H9 (cell line): ENCODE results near the gene TMA7B. TPM values are rescaled to one million over a fixed set of nuclear protein-coding genes. Genes with fewer than 3 reads are reported as not detected.

Source experiments
- DNase-seq: peaks from one replicate; pipeline ENCODE4 v3.0.0-alpha.2; 2017
- H2AFZ ChIP-seq: one replicate; pipeline ENCODE4 v1.6.1; 2013; ENCODE audit warnings: mild to moderate bottlenecking, low read length, control low read depth, moderate library complexity
- H2AK5ac ChIP-seq: 2 replicates; pipeline ENCODE4 v1.6.1; 2013; ENCODE audit warnings: low read length, control low read depth, mixed read lengths; ENCODE audit not compliant: insufficient read length
- H2BK120ac ChIP-seq: one replicate; pipeline ENCODE4 v1.6.1; 2013; ENCODE audit warnings: low read depth, mild to moderate bottlenecking, low read length, control low read depth, inconsistent platforms; ENCODE audit not compliant: poor library complexity, severe bottlenecking
- H2BK12ac ChIP-seq: 2 replicates; pipeline ENCODE4 v1.6.1; 2013; ENCODE audit warnings: low read length, control low read depth, mixed read lengths, low read depth; ENCODE audit not compliant: insufficient read length
- H2BK15ac ChIP-seq: 2 replicates; pipeline ENCODE4 v1.6.1; 2013; ENCODE audit warnings: low read depth, low read length, control low read depth
- H2BK20ac ChIP-seq: one replicate; pipeline ENCODE4 v1.6.1; 2013; ENCODE audit warnings: low read depth, mild to moderate bottlenecking, low read length, control low read depth, inconsistent platforms; ENCODE audit not compliant: poor library complexity, severe bottlenecking
- H2BK5ac ChIP-seq: 2 replicates; pipeline ENCODE4 v1.6.1; 2013; ENCODE audit warnings: low read length, control low read depth, mixed read lengths; ENCODE audit not compliant: insufficient read length
- H3K14ac ChIP-seq: 2 replicates; pipeline ENCODE4 v1.6.1; 2013; ENCODE audit warnings: low read length, control low read depth; ENCODE audit not compliant: insufficient read depth
- H3K18ac ChIP-seq: 2 replicates; pipeline ENCODE4 v1.6.1; 2013; ENCODE audit warnings: low read depth, mild to moderate bottlenecking, mixed read lengths, low read length, control low read depth; ENCODE audit not compliant: insufficient read length
- H3K23ac ChIP-seq: 2 replicates; pipeline ENCODE4 v1.6.1; 2013; ENCODE audit warnings: low read length, control low read depth, mixed read lengths, low read depth; ENCODE audit not compliant: insufficient read length
- H3K23me2 ChIP-seq: 2 replicates; pipeline ENCODE4 v1.6.1; 2013; ENCODE audit warnings: low read depth, mild to moderate bottlenecking, mixed read lengths, low read length, control low read depth; ENCODE audit not compliant: insufficient read length, poor library complexity, severe bottlenecking
- H3K27ac ChIP-seq: 2 replicates; pipeline ENCODE4 v1.5.1; 2013; ENCODE audit warnings: low read length, control low read depth, mixed read lengths, low read depth; ENCODE audit not compliant: insufficient read length
- H3K27me3 ChIP-seq: 2 replicates; pipeline ENCODE4 v1.6.1; 2013; ENCODE audit warnings: low read length, control low read depth, inconsistent platforms; ENCODE audit not compliant: insufficient read depth
- H3K4ac ChIP-seq: 2 replicates; pipeline ENCODE4 v1.6.1; 2013; ENCODE audit warnings: low read depth, mild to moderate bottlenecking, control low read depth, inconsistent platforms, low read length, moderate library complexity
- H3K4me1 ChIP-seq: 2 replicates; pipeline ENCODE4 v1.6.1; 2013; ENCODE audit warnings: low read length, control low read depth, inconsistent platforms; ENCODE audit not compliant: insufficient read depth
- H3K4me2 ChIP-seq: 2 replicates; pipeline ENCODE4 v1.6.1; 2013; ENCODE audit warnings: low read length, control low read depth, mixed read lengths; ENCODE audit not compliant: insufficient read length, insufficient read depth
- H3K56ac ChIP-seq: 2 replicates; pipeline ENCODE4 v1.6.1; 2013; ENCODE audit warnings: low read depth, mild to moderate bottlenecking, mixed read lengths, low read length, control low read depth; ENCODE audit not compliant: insufficient read length
- H3K79me1 ChIP-seq: 2 replicates; pipeline ENCODE4 v1.6.1; 2013; ENCODE audit warnings: low read depth, mild to moderate bottlenecking, moderate library complexity, low read length, control low read depth, inconsistent platforms; ENCODE audit not compliant: insufficient read depth, poor library complexity, severe bottlenecking
- H3K79me2 ChIP-seq: 2 replicates; pipeline ENCODE4 v1.6.1; 2013; ENCODE audit warnings: low read length, control low read depth, inconsistent platforms; ENCODE audit not compliant: insufficient read depth
- H3K9ac ChIP-seq: 2 replicates; pipeline ENCODE4 v1.6.1; 2013; ENCODE audit warnings: low read length, control low read depth, mixed read lengths; ENCODE audit not compliant: insufficient read length; ENCODE audit errors: extremely low read depth
- H3K9me3 ChIP-seq: one replicate; pipeline ENCODE4 v1.6.1; 2013; ENCODE audit warnings: low read depth, low read length, inconsistent platforms; ENCODE audit not compliant: control insufficient read depth
- H3T11ph ChIP-seq: one replicate; pipeline ENCODE4 v1.6.1; 2013; ENCODE audit warnings: mild to moderate bottlenecking, low read length, control low read depth, inconsistent platforms
- H4K20me1 ChIP-seq: one replicate; pipeline ENCODE4 v1.6.1; 2013; ENCODE audit not compliant: control insufficient read depth, insufficient read length, insufficient read depth
- H4K5ac ChIP-seq: 2 replicates; pipeline ENCODE4 v1.6.1; 2013; ENCODE audit warnings: low read depth, mild to moderate bottlenecking, mixed read lengths, low read length, control low read depth; ENCODE audit not compliant: insufficient read length
- H4K8ac ChIP-seq: replicated peaks from 2 replicates; pipeline ENCODE4 v1.6.1; 2013; ENCODE audit warnings: low read length, control low read depth, mixed read lengths, low read depth; ENCODE audit not compliant: insufficient read length
- H4K91ac ChIP-seq: 2 replicates; pipeline ENCODE4 v1.6.1; 2013; ENCODE audit warnings: low read depth, mild to moderate bottlenecking, moderate library complexity, mixed read lengths, low read length, control low read depth; ENCODE audit not compliant: insufficient read length
- H3K27ac Mint-ChIP-seq, 3 experiments: 2 replicates in 2 of 3; 3 replicates in 1 of 3; pipeline ENCODE4 v1.8.0; 2020 to 2021; ENCODE audit warnings: mixed read lengths in 3 of 3, mild to moderate bottlenecking in 1 of 3, moderate library complexity in 1 of 3
- H3K27me3 Mint-ChIP-seq: 2 replicates; pipeline ENCODE4 v1.8.0; 2021; ENCODE audit warnings: low read depth, mild to moderate bottlenecking, moderate library complexity, mixed read lengths
- H3K36me3 Mint-ChIP-seq, 3 experiments: 2 replicates in 2 of 3; 3 replicates in 1 of 3; pipeline ENCODE4 v1.8.0; 2020 to 2021; ENCODE audit warnings: low read depth in 3 of 3, mixed read lengths in 3 of 3; ENCODE audit not compliant: insufficient read depth in 1 of 3
- H3K4me1 Mint-ChIP-seq, 2 experiments: 2 replicates each; pipeline ENCODE4 v1.8.0; 2020; ENCODE audit warnings: mixed read lengths in 2 of 2
- H3K4me3 Mint-ChIP-seq, 2 experiments: 2 replicates in 1 of 2; 3 replicates in 1 of 2; pipeline ENCODE4 v1.8.0; 2020 to 2021; ENCODE audit warnings: mild to moderate bottlenecking in 2 of 2, mixed read lengths in 2 of 2, moderate library complexity in 1 of 2
- H3K9me3 Mint-ChIP-seq, 2 experiments: 2 replicates in 1 of 2; 3 replicates in 1 of 2; pipeline ENCODE4 v1.8.0; 2020; ENCODE audit warnings: mild to moderate bottlenecking in 2 of 2, mixed read lengths in 2 of 2, moderate library complexity in 1 of 2
- WGBS: extraction: QIAGEN DNeasy Blood & Tissue Kit; methylation state at CpG from one replicate; pipeline ENCODE4 v1.1.7; 2013; ENCODE audit warnings: missing lambda C conversion rate, low lambda C conversion rate, mixed read lengths; ENCODE audit not compliant: insufficient read length; ENCODE audit errors: extremely low coverage; 5-methylcytosine and 5-hydroxymethylcytosine counted together
- total RNA-seq: library from RNA; stranded (reverse); gene quantifications from 2 replicates; pipeline ENCODE4 v1.2.1, GENCODE V29; 2021
- TF ChIP-seq, protein P1 (sequence below): fragments of 200-600 bp; sonication (generic); conservative IDR thresholded peaks from 3 replicates; pipeline ENCODE4 v1.8.0; 2021; ENCODE audit warnings: antibody characterized with exemption, mild to moderate bottlenecking

TMA7B gene
- total RNA-seq, 1 experiment from 2014 or later, result not detected

DNA sequence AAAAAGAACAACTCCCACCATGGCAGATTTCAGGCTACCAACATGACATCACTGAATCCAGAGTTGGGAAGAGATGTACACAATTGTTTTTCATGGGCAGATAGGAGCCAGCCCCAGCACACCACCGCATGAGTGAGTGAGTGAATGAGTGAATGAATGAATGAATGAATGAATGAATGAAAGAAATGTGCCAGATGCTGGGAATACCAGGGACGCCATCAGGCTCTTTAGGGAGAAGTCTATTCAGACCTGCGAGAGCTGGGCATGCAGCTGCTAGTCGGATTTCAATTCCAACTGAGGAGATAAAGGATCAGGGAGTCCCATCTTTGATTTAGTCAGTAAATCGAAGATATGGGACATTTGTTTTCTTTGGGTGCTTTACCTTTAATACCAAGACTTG lies 19.3 kb downstream of the TMA7B start:
- Mint-ChIP-seq H3K36me3 (no peaks in the 10 kb centered on the region), H3K4me3 (no peak overlapping the region), H3K27ac (no peak overlapping the region), H3K9me3 (no peaks in the 10 kb centered on the region), H3K27me3 (peaks cover 51% of the 10 kb centered on the region), H3K4me1 (no peaks in the 10 kb centered on the region)
- Histone ChIP-seq H2AK5ac (no peak overlapping the region), H4K5ac (no peak overlapping the region), H3K4me1 (no peaks in the 10 kb centered on the region), H3K79me1 (no peaks in the 10 kb centered on the region), H3K27ac (no peak overlapping the region), H2BK5ac (no peak overlapping the region), H2BK12ac (no peak overlapping the region), H3K4ac (no peak overlapping the region), H4K91ac (no peak overlapping the region), H3K14ac (no peak overlapping the region), H3K4me2 (no peak overlapping the region), H3K27me3 (no peaks in the 10 kb centered on the region), H4K8ac (no peak overlapping the region), H3K18ac (no peak overlapping the region), H3K56ac (no peak overlapping the region), H3K9me3 (no peaks in the 10 kb centered on the region), H2BK120ac (no peak overlapping the region), H3K79me2 (no peaks in the 10 kb centered on the region), H3K23me2 (no peaks in the 10 kb centered on the region), H2BK20ac (no peak overlapping the region), H2AFZ (no peak overlapping the region), H3K9ac (no peak overlapping the region), H2BK15ac (no peak overlapping the region), H4K20me1 (no peaks in the 10 kb centered on the region), H3K23ac (no peak overlapping the region), H3T11ph (no peak overlapping the region)
- DNase-seq, result no peak
- no CpG with 5 or more reads among the region's 5 CpGs for WGBS
- TF ChIP-seq, protein P1, sequence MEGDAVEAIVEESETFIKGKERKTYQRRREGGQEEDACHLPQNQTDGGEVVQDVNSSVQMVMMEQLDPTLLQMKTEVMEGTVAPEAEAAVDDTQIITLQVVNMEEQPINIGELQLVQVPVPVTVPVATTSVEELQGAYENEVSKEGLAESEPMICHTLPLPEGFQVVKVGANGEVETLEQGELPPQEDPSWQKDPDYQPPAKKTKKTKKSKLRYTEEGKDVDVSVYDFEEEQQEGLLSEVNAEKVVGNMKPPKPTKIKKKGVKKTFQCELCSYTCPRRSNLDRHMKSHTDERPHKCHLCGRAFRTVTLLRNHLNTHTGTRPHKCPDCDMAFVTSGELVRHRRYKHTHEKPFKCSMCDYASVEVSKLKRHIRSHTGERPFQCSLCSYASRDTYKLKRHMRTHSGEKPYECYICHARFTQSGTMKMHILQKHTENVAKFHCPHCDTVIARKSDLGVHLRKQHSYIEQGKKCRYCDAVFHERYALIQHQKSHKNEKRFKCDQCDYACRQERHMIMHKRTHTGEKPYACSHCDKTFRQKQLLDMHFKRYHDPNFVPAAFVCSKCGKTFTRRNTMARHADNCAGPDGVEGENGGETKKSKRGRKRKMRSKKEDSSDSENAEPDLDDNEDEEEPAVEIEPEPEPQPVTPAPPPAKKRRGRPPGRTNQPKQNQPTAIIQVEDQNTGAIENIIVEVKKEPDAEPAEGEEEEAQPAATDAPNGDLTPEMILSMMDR, result no peak
